ENCODE measurements around the gene ANKRD39. TPM values are rescaled to one million over a fixed set of nuclear protein-coding genes. Genes with fewer than 3 reads are reported as not detected.

The ANKRD39 gene
- total and polyA plus RNA-seq, 10 donors, result 13.6 to 32.2 (median 20.4) TPM

- peaks cover 0 to 71% (median 10%) of the 10 kb centered on the region in 6 donors for H3K36me3 ChIP-seq
- no peak for DNase-seq
- H3K4me1 ChIP-seq, result peaks cover 7 to 24% (median 19%) of the 10 kb centered on the region in 6 donors
- TF ChIP-seq CTCF (IDR thresholded peaks at IDR 0.05 in 8 of 11, conservative IDR thresholded peaks at IDR 0.05 in 3 of 11) (no peak), POLR2AphosphoS5 (IDR thresholded peaks at IDR 0.05) (peak in 2 of 3 donors; percentile 29 to 61)
- WGBS, 5 donors, result 89 to 93% (median 90%) methylated on average over 11 to 16 of the region's 16 CpGs
- H3K27me3 ChIP-seq (replicated peaks in 1 of 7), result no peaks in the 10 kb centered on the region
- intact Hi-C loops (cut with DNase I; ENCODE audit: low total_unique reads), result no loop called here
- H3K9me3 ChIP-seq, result no peaks in the 10 kb centered on the region
- no peak overlapping the region for H3K4me3 ChIP-seq
- H3K27ac ChIP-seq, result no peak overlapping the region
These were observed 15.9 kb downstream of the ANKRD39 start for GRCh38 chr2:96841701-96842495.

GRCh38 chr2:96839875-96840850 is 17.7 kb downstream of the ANKRD39 start:
- WGBS, 5 donors, result 87 to 92% (median 90%) methylated on average over 37 of the region's 37 CpGs
- H3K4me1 ChIP-seq, result peaks cover 7 to 24% (median 19%) of the 10 kb centered on the region in 6 donors
- no peak for TF ChIP-seq CTCF (IDR thresholded peaks at IDR 0.05 in 8 of 11, conservative IDR thresholded peaks at IDR 0.05 in 3 of 11)
- TF ChIP-seq POLR2AphosphoS5 (IDR thresholded peaks at IDR 0.05), result peak in 2 of 3 donors; percentile 7 to 53
- no peak for TF ChIP-seq POLR2A (IDR thresholded peaks at IDR 0.05)
- H3K27ac ChIP-seq, result peak overlapping the region in 5 of 8 donors; percentile 33 to 74 (median 52)
- no peaks in the 10 kb centered on the region for H3K27me3 ChIP-seq (replicated peaks in 1 of 7)
- H3K4me3 ChIP-seq, result peak overlapping the region in 4 of 8 donors; percentile 26 to 66 (median 33)
- intact Hi-C loops (cut with DNase I; ENCODE audit: low total_unique reads), result no loop called here
- peaks cover 0 to 64% (median 3%) of the 10 kb centered on the region in 6 donors for H3K36me3 ChIP-seq
- no peaks in the 10 kb centered on the region for H3K9me3 ChIP-seq
- DNase-seq, result no peak

GRCh38 chr2:96839293-96839874 is 18.4 kb downstream of the ANKRD39 start:
- Histone ChIP-seq H3K4me3 (peak overlapping the region in 7 of 8 donors; percentile 20 to 66 (median 30)), H3K4me1 (peaks cover 7 to 24% (median 19%) of the 10 kb centered on the region in 6 donors), H3K27ac (peak overlapping the region in 5 of 8 donors; percentile 33 to 74 (median 52)), H3K9me3 (no peaks in the 10 kb centered on the region), H3K36me3 (peaks cover 0 to 67% (median 6%) of the 10 kb centered on the region in 6 donors), H3K27me3 (replicated peaks in 1 of 7) (no peaks in the 10 kb centered on the region)
- WGBS, 5 donors, result 9 to 19% (median 18%) methylated on average over 18 to 42 of the region's 42 CpGs
- TF ChIP-seq POLR2AphosphoS5 (IDR thresholded peaks at IDR 0.05) (peak; percentile 71 to 86 (median 80)), POLR2A (IDR thresholded peaks at IDR 0.05) (no peak), CTCF (IDR thresholded peaks at IDR 0.05 in 8 of 11, conservative IDR thresholded peaks at IDR 0.05 in 3 of 11) (no peak)
- DNase-seq, result peak; percentile 96
- intact Hi-C loops (cut with DNase I; ENCODE audit: low total_unique reads), result no loop called here
